ENCODE measurements around the gene IDH3A. TPM values are rescaled to one million over a fixed set of nuclear protein-coding genes. Genes with fewer than 3 reads are reported as not detected.
A peak's percentile ranks its signal among the peaks of the same experiment; 100 is the strongest.
"Not testable (repeated sequence)": the region's sequence is repeated elsewhere in the genome, so short reads cannot be mapped to it uniquely, and the experiment has no call there.

Gene IDH3A
- total RNA-seq, 4 donors from 2014 or later = 149 to 369 (median 166) TPM

- H3K4me3 ChIP-seq = peak overlapping the region; percentile 50 to 95 (median 76)
- peak overlapping the region; percentile 87 to 95 (median 90) for H3K27ac ChIP-seq
- in situ Hi-C loops (cut with MboI; ENCODE audit: low pct_ligation_motif_present in 1 of 4, low pct_unique_long_range_greater_than_20kb in 1 of 4, low sequenced_read_pairs in 3 of 4) = loop anchor here in 1 of 4 donors (25.0 kb wide), 1 partner anchor 287 kb away; the partner anchor contains the start of gene IREB2
- DNase-seq = no peak
- intact Hi-C loops (cut with DNase I; ENCODE audit: low total_unique reads) = no loop called here
- no peaks in the 10 kb centered on the region for H3K36me3 ChIP-seq
- H3K27me3 ChIP-seq = no peaks in the 10 kb centered on the region
- H3K9me3 ChIP-seq = no peaks in the 10 kb centered on the region
- peaks cover 11 to 42% (median 24%) of the 10 kb centered on the region in 4 donors for H3K4me1 ChIP-seq
- TF ChIP-seq EP300 (IDR thresholded peaks at IDR 0.05; ENCODE audit: low read depth) (no peak), POLR2A (IDR thresholded peaks at IDR 0.05) (no peak), CTCF (IDR thresholded peaks at IDR 0.05) (no peak), POLR2AphosphoS5 (IDR thresholded peaks at IDR 0.05) (no peak)
- 9 to 37% methylated on average over 6 to 14 of the region's 20 CpGs for WGBS, 2 donors (ENCODE audit: low coverage in 1 of 2)
Measured at GRCh38 chr15:78149805-78150751, 916 bp downstream of the IDH3A start.

- H3K9me3 ChIP-seq; in situ Hi-C loops (cut with MboI; ENCODE audit: low pct_ligation_motif_present in 1 of 4, low pct_unique_long_range_greater_than_20kb in 1 of 4, low sequenced_read_pairs in 3 of 4); intact Hi-C loops (cut with DNase I; ENCODE audit: low total_unique reads); H3K4me3 ChIP-seq; DNase-seq; H3K36me3 ChIP-seq; H3K27ac ChIP-seq; H3K27me3 ChIP-seq: not testable (repeated sequence)
- H3K4me1 ChIP-seq = peaks cover 11 to 52% (median 29%) of the 10 kb centered on the region in 4 donors
- WGBS, 2 donors (ENCODE audit: low coverage in 1 of 2) = 96% methylated on average over 8 of the region's 8 CpGs; no CpG with 5 or more reads in 1 of the 2 donors
Measured at GRCh38 chr15:78151075-78151474, 1.9 kb downstream of the IDH3A start.

GRCh38 chr15:78154955-78155354 lies 5.8 kb downstream of the IDH3A start:
- 78 to 88% methylated on average over 3 of the region's 3 CpGs for WGBS, 2 donors (ENCODE audit: low coverage in 1 of 2)
- TF ChIP-seq POLR2A (IDR thresholded peaks at IDR 0.05) = no peak
- TF ChIP-seq EP300 (IDR thresholded peaks at IDR 0.05; ENCODE audit: low read depth) = no peak
- TF ChIP-seq CTCF (IDR thresholded peaks at IDR 0.05) = no peak
- H3K4me1 ChIP-seq = peaks cover 9 to 45% (median 21%) of the 10 kb centered on the region in 4 donors
- peaks cover 0 to 21% (median 9%) of the 10 kb centered on the region in 4 donors for H3K36me3 ChIP-seq
- H3K27me3 ChIP-seq = no peaks in the 10 kb centered on the region
- in situ Hi-C loops (cut with MboI; ENCODE audit: low pct_ligation_motif_present in 1 of 4, low pct_unique_long_range_greater_than_20kb in 1 of 4, low sequenced_read_pairs in 3 of 4) (no loop called here), intact Hi-C loops (cut with DNase I; ENCODE audit: low total_unique reads) (no loop called here)
- no peak overlapping the region for H3K4me3 ChIP-seq
- no peak for DNase-seq
- no peaks in the 10 kb centered on the region for H3K9me3 ChIP-seq
- peak overlapping the region in 2 of 4 donors; percentile 3 to 43 for H3K27ac ChIP-seq

GRCh38 chr15:78155355-78155939 lies 6.3 kb downstream of the IDH3A start:
- DNase-seq = no peak
- H3K9me3 ChIP-seq = no peaks in the 10 kb centered on the region
- no peaks in the 10 kb centered on the region for H3K27me3 ChIP-seq
- TF ChIP-seq CTCF (IDR thresholded peaks at IDR 0.05) (no peak), POLR2AphosphoS5 (IDR thresholded peaks at IDR 0.05) (no peak), EP300 (IDR thresholded peaks at IDR 0.05; ENCODE audit: low read depth) (no peak), POLR2A (IDR thresholded peaks at IDR 0.05) (no peak)
- H3K27ac ChIP-seq = peak overlapping the region; percentile 3 to 52 (median 44)
- intact Hi-C loops (cut with DNase I; ENCODE audit: low total_unique reads) = no loop called here
- peaks cover 0 to 26% (median 11%) of the 10 kb centered on the region in 4 donors for H3K36me3 ChIP-seq
- in situ Hi-C loops (cut with MboI; ENCODE audit: low pct_ligation_motif_present in 1 of 4, low pct_unique_long_range_greater_than_20kb in 1 of 4, low sequenced_read_pairs in 3 of 4) = no loop called here
- H3K4me1 ChIP-seq = peaks cover 4 to 40% (median 16%) of the 10 kb centered on the region in 4 donors
- 69 to 88% methylated on average over 4 of the region's 4 CpGs for WGBS, 2 donors (ENCODE audit: low coverage in 1 of 2)
- H3K4me3 ChIP-seq = no peak overlapping the region
